B cell (primary cell): Measurements from ENCODE around the gene DYRK1A. TPM values are rescaled to one million over a fixed set of nuclear protein-coding genes. Genes with fewer than 3 reads are reported as not detected.

ENCODE experiments used
- ATAC-seq: fragments of 200-7000 bp; cut with Tn5 transposase; one replicate; pipeline ENCODE4 v1.10.0; 2021; ENCODE audit warnings: low read depth, mild to moderate bottlenecking, moderate number of reproducible peaks, moderate library complexity
- CTCF ChIA-PET: fragments of 350-600 bp; sonication (Branson Sonifier 250); formaldehyde crosslinking; loops from one replicate; lab custom pipeline; 2021; ENCODE audit warnings: antibody characterized with exemption, inconsistent platforms; lab: Charles Lee
- POLR2A ChIA-PET: fragments of 350-600 bp; sonication (Branson Sonifier 250); formaldehyde crosslinking; loops from one replicate; lab custom pipeline; 2021; ENCODE audit warnings: antibody characterized with exemption; lab: Charles Lee
- DNase-seq: peaks from one replicate; pipeline ENCODE4 v3.0.0; 2013
- H2AFZ ChIP-seq: 2 replicates; pipeline ENCODE4 v1.6.1; 2012; ENCODE audit warnings: mild to moderate bottlenecking, low read depth, low read length; ENCODE audit not compliant: insufficient read depth, poor library complexity, severe bottlenecking
- H3K27ac ChIP-seq, 2 donors: 1 replicate in 1 of 2; 2 replicates in 1 of 2; pipeline ENCODE4 v1.5.1; 2012 to 2013; ENCODE audit warnings: low read length in 2 of 2, mild to moderate bottlenecking in 2 of 2, moderate library complexity in 1 of 2
- H3K27me3 ChIP-seq, 4 experiments: fragments of 200-600 bp in 1 of 4; sonication (generic) in 1 of 4; replicated peaks in 1 of 4; 1 replicate in 2 of 4; 2 replicates in 2 of 4; pipeline versions ENCODE4 v1.6.1 to v1.7.0; 2013 to 2016; ENCODE audit warnings: low read length in 3 of 4, mild to moderate bottlenecking in 2 of 4, mixed read lengths in 1 of 4, moderate library complexity in 1 of 4; ENCODE audit not compliant: insufficient read depth in 4 of 4, control insufficient read depth in 3 of 4; ENCODE audit errors: control extremely low read depth in 1 of 4
- H3K36me3 ChIP-seq, 2 experiments: replicated peaks in 1 of 2; 1 replicate in 1 of 2; 2 replicates in 1 of 2; pipeline versions ENCODE4 v1.6.1 to v1.7.1; 2013; ENCODE audit warnings: low read length in 1 of 2; ENCODE audit not compliant: insufficient read depth in 2 of 2, control insufficient read depth in 1 of 2; ENCODE audit errors: control extremely low read depth in 1 of 2, extremely low read depth in 1 of 2
- H3K4me1 ChIP-seq, 2 donors: fragments of 200-600 bp in 1 of 2; sonication (generic) in 1 of 2; 1 replicate in 1 of 2; 2 replicates in 1 of 2; pipeline versions ENCODE4 v1.5.1 to v1.6.1; 2013 to 2017; ENCODE audit warnings: low read length in 2 of 2; ENCODE audit not compliant: control insufficient read depth in 2 of 2, insufficient read depth in 2 of 2
- H3K4me2 ChIP-seq: replicated peaks from 2 replicates; pipeline ENCODE3; 2012; ENCODE audit warnings: mild to moderate bottlenecking, low read depth, low read length; ENCODE audit not compliant: poor library complexity, severe bottlenecking
- H3K4me3 ChIP-seq, 5 experiments: fragments of 200-600 bp in 1 of 5; sonication (generic) in 1 of 5; 1 replicate in 3 of 5; 2 replicates in 2 of 5; pipeline versions ENCODE4 v1.5.1 to v1.7.0; 2011 to 2016; ENCODE audit warnings: low read length in 4 of 5, mild to moderate bottlenecking in 4 of 5, low read depth in 2 of 5, control low read depth in 1 of 5, moderate library complexity in 1 of 5; ENCODE audit not compliant: insufficient read depth in 1 of 5; ENCODE audit errors: control extremely low read depth in 1 of 5, extremely low read depth in 1 of 5
- H3K79me2 ChIP-seq: fragments of 200-600 bp; sonication (generic); one replicate; pipeline ENCODE4 v1.6.0; 2016; ENCODE audit warnings: low read length; ENCODE audit not compliant: control insufficient read depth, insufficient read depth
- H3K9ac ChIP-seq: fragments of 200-600 bp; sonication (generic); 2 replicates; pipeline ENCODE4 v1.6.1; 2017; ENCODE audit warnings: mild to moderate bottlenecking, low read length, moderate library complexity
- H3K9me3 ChIP-seq, 3 donors: one replicate each; pipeline versions ENCODE4 v1.6.1 to v1.7.1; 2013; ENCODE audit warnings: low read length in 2 of 3; ENCODE audit not compliant: control insufficient read depth in 2 of 3, insufficient read depth in 1 of 3; ENCODE audit errors: control extremely low read depth in 1 of 3
- H4K20me1 ChIP-seq: 2 replicates; pipeline ENCODE4 v1.6.0; 2012; ENCODE audit warnings: mild to moderate bottlenecking, low read length; ENCODE audit not compliant: insufficient read depth, control insufficient read depth, poor library complexity, severe bottlenecking
- H3K27ac Mint-ChIP-seq: one replicate; pipeline ENCODE4 v1.8.0; 2021; ENCODE audit warnings: mixed read lengths
- H3K27me3 Mint-ChIP-seq: one replicate; pipeline ENCODE4 v1.8.0; 2021; ENCODE audit warnings: mixed read lengths
- H3K4me1 Mint-ChIP-seq: one replicate; pipeline ENCODE4 v1.8.0; 2021; ENCODE audit warnings: mixed read lengths
- H3K4me3 Mint-ChIP-seq: one replicate; pipeline ENCODE4 v1.8.0; 2021; ENCODE audit warnings: mixed read lengths
- H3K9me3 Mint-ChIP-seq: one replicate; pipeline ENCODE4 v1.8.0; 2022; ENCODE audit warnings: mixed read lengths; ENCODE audit not compliant: insufficient read depth
- EZH2 ChIP-seq: IDR thresholded peaks from 2 replicates; pipeline ENCODE4 v1.6.1; 2012; ENCODE audit warnings: borderline replicate concordance, low read depth, mild to moderate bottlenecking, moderate library complexity, low read length; ENCODE audit not compliant: insufficient read depth, poor library complexity, severe bottlenecking
- WGBS: methylation state at CpG from one replicate; pipeline ENCODE4 v1.1.5; 2013; ENCODE audit warnings: missing lambda C conversion rate; ENCODE audit not compliant: insufficient coverage; 5-methylcytosine and 5-hydroxymethylcytosine counted together
- intact Hi-C: fragments of 100-400 bp; cut with micrococcal nuclease; formaldehyde crosslinking; loops from one replicate; pipeline ENCODE4 v1.10.0; 2022
- polyA plus RNA-seq: library from polyadenylated mRNA; depleted of rRNA; stranded (reverse); fragments of >200 nt; gene quantifications from 2 replicates; pipeline ENCODE4 v1.2.3, GENCODE V29; 2012
- total RNA-seq, 2 donors: library from RNA; stranded (reverse); fragments of 120-200 nt in 1 of 2; gene quantifications; 1 replicate in 1 of 2; 2 replicates in 1 of 2; pipeline versions ENCODE4 v1.2.3 to v1.2.4, GENCODE V29; 2013 to 2022
- TF ChIP-seq, protein P1 (sequence below): fragments of 200-600 bp; IDR thresholded peaks from one replicate; pipeline ENCODE4 v1.8.0; 2022; ENCODE audit warnings: antibody characterized with exemption, mild to moderate bottlenecking

DYRK1A gene
- total and polyA plus RNA-seq, 2 donors (not counting 1 experiment from before 2014, with no cell fraction given): 46.6 to 147 TPM

GRCh38 chr21:37449302-37449937, 82.8 kb downstream of the DYRK1A start:
- Histone ChIP-seq H3K4me1 (peaks cover 16 to 34% of the 10 kb centered on the region in 2 donors), H3K9me3 (no peaks in the 10 kb centered on the region), H3K4me3 (no peak overlapping the region), H3K27me3 (no peaks in the 10 kb centered on the region), H3K9ac (no peak overlapping the region), H3K79me2 (peaks cover 99% of the 10 kb centered on the region), H2AFZ (no peak overlapping the region), H4K20me1 (peaks cover 92% of the 10 kb centered on the region), H3K4me2 (no peak overlapping the region), H3K27ac (no peak overlapping the region), H3K36me3 (peaks cover 5 to 13% of the 10 kb centered on the region in 2 experiments)
- DNase-seq: no peak
- intact Hi-C loops: no loop called here
- peaks cover 59% of the 10 kb centered on the region for H3K4me1 Mint-ChIP-seq
- no peak overlapping the region for H3K27ac Mint-ChIP-seq
- no peaks in the 10 kb centered on the region for H3K9me3 Mint-ChIP-seq
- TF ChIP-seq, protein P1, sequence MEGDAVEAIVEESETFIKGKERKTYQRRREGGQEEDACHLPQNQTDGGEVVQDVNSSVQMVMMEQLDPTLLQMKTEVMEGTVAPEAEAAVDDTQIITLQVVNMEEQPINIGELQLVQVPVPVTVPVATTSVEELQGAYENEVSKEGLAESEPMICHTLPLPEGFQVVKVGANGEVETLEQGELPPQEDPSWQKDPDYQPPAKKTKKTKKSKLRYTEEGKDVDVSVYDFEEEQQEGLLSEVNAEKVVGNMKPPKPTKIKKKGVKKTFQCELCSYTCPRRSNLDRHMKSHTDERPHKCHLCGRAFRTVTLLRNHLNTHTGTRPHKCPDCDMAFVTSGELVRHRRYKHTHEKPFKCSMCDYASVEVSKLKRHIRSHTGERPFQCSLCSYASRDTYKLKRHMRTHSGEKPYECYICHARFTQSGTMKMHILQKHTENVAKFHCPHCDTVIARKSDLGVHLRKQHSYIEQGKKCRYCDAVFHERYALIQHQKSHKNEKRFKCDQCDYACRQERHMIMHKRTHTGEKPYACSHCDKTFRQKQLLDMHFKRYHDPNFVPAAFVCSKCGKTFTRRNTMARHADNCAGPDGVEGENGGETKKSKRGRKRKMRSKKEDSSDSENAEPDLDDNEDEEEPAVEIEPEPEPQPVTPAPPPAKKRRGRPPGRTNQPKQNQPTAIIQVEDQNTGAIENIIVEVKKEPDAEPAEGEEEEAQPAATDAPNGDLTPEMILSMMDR: no peak
- no peak for TF ChIP-seq EZH2
- ChIA-PET CTCF (no interaction called here), POLR2A (no interaction called here)
- H3K27me3 Mint-ChIP-seq: no peaks in the 10 kb centered on the region
- WGBS: 100% methylated on average over 6 of the region's 6 CpGs
- H3K4me3 Mint-ChIP-seq: no peak overlapping the region
- no peak for ATAC-seq

DNA sequence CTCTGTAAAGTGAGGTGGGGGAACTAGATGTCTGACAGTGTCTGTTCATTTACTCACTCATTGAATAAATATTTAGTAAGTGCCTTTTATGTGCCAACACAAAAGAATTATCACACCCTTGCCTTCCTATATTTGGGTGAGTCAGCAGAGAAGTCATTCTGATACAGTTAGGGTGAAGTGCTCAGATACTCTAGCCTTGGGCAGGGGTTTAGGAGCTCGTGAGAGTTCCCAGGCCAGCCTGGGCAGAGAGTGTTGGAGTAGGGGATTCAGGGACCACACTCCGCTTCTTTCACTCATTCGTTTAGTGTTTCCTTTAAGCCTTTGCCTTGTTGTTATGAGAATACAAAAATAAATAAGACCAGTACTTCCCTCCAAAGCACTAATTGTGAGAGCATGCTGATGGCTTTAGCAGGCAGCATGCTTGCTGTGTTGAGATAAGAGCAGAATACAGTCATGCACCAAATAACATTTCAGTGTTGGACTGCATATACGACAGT, 83.9 kb downstream of the DYRK1A start:
- no peak overlapping the region for H3K4me2 ChIP-seq

More for the DNA sequence above, 83.9 kb downstream of the DYRK1A start:
- H3K4me1 Mint-ChIP-seq: peaks cover 58% of the 10 kb centered on the region
- ChIA-PET CTCF (interaction anchor here (2.0 kb wide), 1 partner anchor 13 kb away, joined by 9 read pairs; no protein-coding TSS in a partner anchor), POLR2A (no interaction called here)
- Histone ChIP-seq H3K4me3 (no peak overlapping the region), H4K20me1 (peaks cover 92% of the 10 kb centered on the region), H3K27ac (no peak overlapping the region), H3K79me2 (peaks cover 99% of the 10 kb centered on the region), H3K9me3 (no peaks in the 10 kb centered on the region), H2AFZ (no peak overlapping the region), H3K4me1 (peaks cover 15 to 36% of the 10 kb centered on the region in 2 donors), H3K36me3 (peaks cover 5 to 15% of the 10 kb centered on the region in 2 experiments), H3K9ac (no peak overlapping the region), H3K27me3 (no peaks in the 10 kb centered on the region)
- no peaks in the 10 kb centered on the region for H3K9me3 Mint-ChIP-seq
- H3K27ac Mint-ChIP-seq: no peak overlapping the region
- WGBS: no CpG with 5 or more reads among the region's 4 CpGs
- TF ChIP-seq EZH2: no peak
- H3K4me3 Mint-ChIP-seq: no peak overlapping the region
- H3K27me3 Mint-ChIP-seq: no peaks in the 10 kb centered on the region
- intact Hi-C loops: no loop called here
- DNase-seq (no peak), ATAC-seq (no peak)
